Parietal lobe (tissue), 1 donor: ENCODE measurements around the gene TERB1. TPM values are rescaled to one million over a fixed set of nuclear protein-coding genes. Genes with fewer than 3 reads are reported as not detected.

Source experiments
- total RNA-seq: library from RNA; depleted of rRNA; stranded (reverse); fragments of >200 nt; gene quantifications from one replicate; pipeline ENCODE4 v1.2.3, GENCODE V29; 2014

The TERB1 gene
- not detected for total RNA-seq

GRCh38 chr16:66801320-66802105 lies at the start of gene TERB1:
TERB1 (minus strand) TSS chr16:66801584; CDS start chr16:66796798, 4,786 bp downstream.

DNA sequence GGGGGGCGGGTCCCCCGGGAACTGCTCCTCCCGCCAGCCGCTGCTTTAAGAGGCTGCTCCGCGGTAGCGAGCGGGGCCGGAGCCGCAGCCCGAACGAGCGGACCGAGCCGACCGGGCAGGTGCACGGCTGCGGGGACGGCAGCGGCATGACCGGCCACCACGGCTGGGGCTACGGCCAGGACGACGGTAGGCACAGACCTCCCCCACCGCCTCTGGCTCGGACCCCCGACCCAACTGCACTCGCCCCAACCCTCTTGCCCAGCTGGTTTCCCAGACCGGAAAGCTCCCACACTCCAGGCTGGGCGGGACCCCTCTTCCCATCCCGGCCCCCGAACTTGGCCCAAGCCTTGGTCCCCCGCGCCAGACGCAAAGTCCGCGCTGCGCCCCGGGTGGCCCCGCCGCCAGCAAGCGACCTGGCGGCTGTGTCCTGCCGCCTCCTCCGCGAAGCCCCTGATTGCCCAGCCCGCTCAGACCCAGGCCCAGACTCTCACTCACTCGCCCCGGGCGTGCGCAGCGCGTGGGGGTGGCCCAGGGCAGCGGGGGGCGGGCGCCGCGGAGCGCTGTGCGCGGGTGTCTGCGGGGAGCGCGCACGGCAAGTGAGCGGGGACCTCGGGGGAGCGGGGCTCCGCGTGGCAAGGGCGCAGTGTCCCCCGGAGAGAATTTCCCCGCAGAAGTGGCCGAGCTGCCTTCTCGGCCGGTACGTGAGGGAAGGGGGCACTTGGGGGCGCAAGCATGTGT lies 43.1 kb upstream of the TERB1 start, which contains the start of gene CA7:
Gene CA7 (plus strand): TSS at position 73 of the 738 bp plus-strand sequence. CDS start 74 bp downstream, at position 147.

DNA sequence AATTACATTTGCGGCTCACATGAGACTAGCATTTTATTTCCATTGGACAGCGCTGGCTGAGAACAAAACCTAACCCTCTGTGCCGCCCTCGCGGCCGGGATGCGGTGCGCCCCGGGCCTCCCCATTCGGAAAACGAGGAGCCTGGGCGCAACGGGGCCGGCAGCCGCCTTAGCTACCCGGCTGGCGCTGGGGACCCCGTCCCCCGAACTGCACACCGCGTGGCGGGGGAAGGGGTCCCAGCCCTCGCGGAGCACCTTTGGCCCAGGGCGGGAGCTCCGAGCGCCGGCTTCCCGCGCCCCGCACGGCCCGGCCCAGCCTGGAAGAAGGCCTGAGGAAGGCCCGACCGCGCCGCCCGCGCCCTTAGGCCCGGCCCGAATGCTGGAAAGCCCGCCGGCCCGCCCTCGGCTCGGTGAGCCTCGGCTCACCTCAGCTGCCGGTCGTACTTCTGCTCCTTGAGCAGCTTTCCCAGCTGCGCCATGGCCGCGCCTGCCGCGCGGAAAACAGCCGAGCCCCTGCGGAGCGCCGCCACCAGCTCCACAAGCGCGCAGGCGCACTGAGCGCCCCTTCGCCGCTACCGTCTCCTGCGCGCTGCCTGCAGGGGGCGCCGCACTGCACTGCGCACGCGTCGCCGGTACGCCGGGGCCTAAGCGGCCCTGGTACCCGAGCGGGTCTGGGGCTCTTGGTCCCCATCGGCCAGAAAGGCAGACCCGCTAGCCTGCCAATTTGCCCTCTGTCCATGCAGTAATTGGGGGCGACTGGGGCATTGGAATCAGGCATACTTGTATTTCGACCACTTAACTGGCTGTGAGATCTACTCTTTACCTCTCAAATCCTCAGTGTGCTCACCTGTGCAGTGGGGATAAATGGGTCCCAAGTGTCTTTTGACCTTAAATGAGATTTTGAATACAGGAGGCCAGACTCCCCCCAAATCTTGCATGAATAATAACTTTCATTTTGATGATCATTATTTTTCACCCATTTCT lies 29.3 kb upstream of the TERB1 start, which contains the start of gene NAE1:
Gene NAE1 (minus strand): TSS at position 555 of the 983 bp plus-strand sequence. CDS start 77 bp downstream, at position 478.

GRCh38 chr16:66751303-66751991 lies 49.9 kb downstream of the TERB1 start, which contains the start of gene DYNC1LI2:
DYNC1LI2 (minus strand) TSS chr16:66751609; CDS start chr16:66751591, 18 bp downstream.

Other genes with a start within 250 kb of the TERB1 start
- gene CKLF, start 249.0 kb downstream of the TERB1 start, total RNA-seq, result 47.6 TPM
- 4.4 TPM for gene CMTM1, start 235.1 kb downstream of the TERB1 start, total RNA-seq
- gene CMTM2, start 222.1 kb downstream of the TERB1 start, total RNA-seq, result not detected
- 8.1 TPM for gene CMTM3, start 196.9 kb downstream of the TERB1 start, total RNA-seq
- gene CMTM4, start 104.8 kb downstream of the TERB1 start, total RNA-seq, result 60.7 TPM
- 220 TPM for gene DYNC1LI2, start 50.0 kb downstream of the TERB1 start, total RNA-seq
- gene NAE1, start 29.4 kb upstream of the TERB1 start, total RNA-seq, result 121 TPM
- gene CA7, start 42.8 kb upstream of the TERB1 start, total RNA-seq, result not detected
- 12.5 TPM for gene PDP2, start 78.9 kb upstream of the TERB1 start, total RNA-seq
- not detected for gene CDH16, start 117.3 kb upstream of the TERB1 start, total RNA-seq
- 0.63 TPM for gene RRAD, start 124.0 kb upstream of the TERB1 start, total RNA-seq
- gene CIAO2B, start 132.8 kb upstream of the TERB1 start, total RNA-seq, result 71.1 TPM
- 40.1 TPM for gene CES2, start 133.9 kb upstream of the TERB1 start, total RNA-seq
- gene CES3, start 159.7 kb upstream of the TERB1 start, total RNA-seq, result 2.5 TPM
- 33.8 TPM for gene CES4A, start 187.0 kb upstream of the TERB1 start, total RNA-seq
- 42.3 TPM for gene CBFB, start 227.6 kb upstream of the TERB1 start, total RNA-seq